A549 (cell line): Measurements from ENCODE around the gene TSR3.

Source experiments
- CEBPB ChIP-seq, 2 experiments: fragments of >200 bp in 1 of 2; sonication (Bioruptor Twin) in 1 of 2; formaldehyde crosslinking in 1 of 2; IDR thresholded peaks; 2 replicates each; pipeline ENCODE4 v1.6.1; 2012 to 2016
- CHD2 ChIP-seq: fragments of 150-350 bp; IDR thresholded peaks from 2 replicates; pipeline ENCODE4 v1.6.1; 2014; ENCODE audit warnings: low read length; ENCODE audit not compliant: partially characterized antibody
- CTCF ChIP-seq: fragments of >200 bp; sonication (Bioruptor Twin); formaldehyde crosslinking; IDR thresholded peaks from 3 replicates; pipeline ENCODE4 v1.5.1; 2016
- EP300 ChIP-seq, 2 experiments: fragments of >200 bp; sonication (Bioruptor Twin); formaldehyde crosslinking; IDR thresholded peaks; 2 replicates in 1 of 2; 3 replicates in 1 of 2; pipeline ENCODE4 v1.6.1; 2016 to 2017
- JUN ChIP-seq, 2 experiments: fragments of >200 bp; sonication (Bioruptor Twin); formaldehyde crosslinking; IDR thresholded peaks; 2 replicates in 1 of 2; 3 replicates in 1 of 2; pipeline ENCODE4 v1.6.1; 2016 to 2017
- KDM5A ChIP-seq: fragments of 200-600 bp; sonication (generic); IDR thresholded peaks from 2 replicates; pipeline ENCODE4 v1.6.1; 2016; ENCODE audit warnings: antibody characterized with exemption, mild to moderate bottlenecking
- MAX ChIP-seq: IDR thresholded peaks from 2 replicates; pipeline ENCODE4 v1.6.1; 2012
- MYC ChIP-seq: IDR thresholded peaks from 2 replicates; pipeline ENCODE4 v1.6.1; 2012; ENCODE audit warnings: mild to moderate bottlenecking, inconsistent platforms, low read length, improper control_type of control experiment, borderline replicate concordance
- POLR2A ChIP-seq: IDR thresholded peaks from 2 replicates; pipeline ENCODE4 v1.6.1; 2012; ENCODE audit warnings: mild to moderate bottlenecking, low read length
- RNF2 ChIP-seq: fragments of 200-600 bp; sonication (generic); IDR thresholded peaks from 2 replicates; pipeline ENCODE4 v1.6.1; 2016; ENCODE audit warnings: low read depth, mild to moderate bottlenecking, antibody characterized with exemption, moderate library complexity, borderline replicate concordance
- TF ChIP-seq, protein P1 (sequence below): fragments of 450-650 bp; IDR thresholded peaks from 2 replicates; pipeline ENCODE4 v1.6.1; 2014; ENCODE audit warnings: antibody characterized with exemption
- TF ChIP-seq, protein P2 (sequence below): fragments of 200-600 bp; sonication (generic); IDR thresholded peaks from 2 replicates; pipeline ENCODE4 v1.6.1; 2016; ENCODE audit warnings: antibody characterized with exemption, mild to moderate bottlenecking, moderate library complexity

- TF ChIP-seq JUN (IDR thresholded peaks at IDR 0.05) (no peak), EP300 (IDR thresholded peaks at IDR 0.05) (no peak), RNF2 (no peak), MAX (no peak), MYC (no peak), CEBPB (IDR thresholded peaks at IDR 0.05) (no peak), CTCF (no peak), CHD2 (no peak), KDM5A (no peak), POLR2A (no peak)
- TF ChIP-seq, protein P1, sequence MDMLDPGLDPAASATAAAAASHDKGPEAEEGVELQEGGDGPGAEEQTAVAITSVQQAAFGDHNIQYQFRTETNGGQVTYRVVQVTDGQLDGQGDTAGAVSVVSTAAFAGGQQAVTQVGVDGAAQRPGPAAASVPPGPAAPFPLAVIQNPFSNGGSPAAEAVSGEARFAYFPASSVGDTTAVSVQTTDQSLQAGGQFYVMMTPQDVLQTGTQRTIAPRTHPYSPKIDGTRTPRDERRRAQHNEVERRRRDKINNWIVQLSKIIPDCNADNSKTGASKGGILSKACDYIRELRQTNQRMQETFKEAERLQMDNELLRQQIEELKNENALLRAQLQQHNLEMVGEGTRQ = no peak
- TF ChIP-seq, protein P2, sequence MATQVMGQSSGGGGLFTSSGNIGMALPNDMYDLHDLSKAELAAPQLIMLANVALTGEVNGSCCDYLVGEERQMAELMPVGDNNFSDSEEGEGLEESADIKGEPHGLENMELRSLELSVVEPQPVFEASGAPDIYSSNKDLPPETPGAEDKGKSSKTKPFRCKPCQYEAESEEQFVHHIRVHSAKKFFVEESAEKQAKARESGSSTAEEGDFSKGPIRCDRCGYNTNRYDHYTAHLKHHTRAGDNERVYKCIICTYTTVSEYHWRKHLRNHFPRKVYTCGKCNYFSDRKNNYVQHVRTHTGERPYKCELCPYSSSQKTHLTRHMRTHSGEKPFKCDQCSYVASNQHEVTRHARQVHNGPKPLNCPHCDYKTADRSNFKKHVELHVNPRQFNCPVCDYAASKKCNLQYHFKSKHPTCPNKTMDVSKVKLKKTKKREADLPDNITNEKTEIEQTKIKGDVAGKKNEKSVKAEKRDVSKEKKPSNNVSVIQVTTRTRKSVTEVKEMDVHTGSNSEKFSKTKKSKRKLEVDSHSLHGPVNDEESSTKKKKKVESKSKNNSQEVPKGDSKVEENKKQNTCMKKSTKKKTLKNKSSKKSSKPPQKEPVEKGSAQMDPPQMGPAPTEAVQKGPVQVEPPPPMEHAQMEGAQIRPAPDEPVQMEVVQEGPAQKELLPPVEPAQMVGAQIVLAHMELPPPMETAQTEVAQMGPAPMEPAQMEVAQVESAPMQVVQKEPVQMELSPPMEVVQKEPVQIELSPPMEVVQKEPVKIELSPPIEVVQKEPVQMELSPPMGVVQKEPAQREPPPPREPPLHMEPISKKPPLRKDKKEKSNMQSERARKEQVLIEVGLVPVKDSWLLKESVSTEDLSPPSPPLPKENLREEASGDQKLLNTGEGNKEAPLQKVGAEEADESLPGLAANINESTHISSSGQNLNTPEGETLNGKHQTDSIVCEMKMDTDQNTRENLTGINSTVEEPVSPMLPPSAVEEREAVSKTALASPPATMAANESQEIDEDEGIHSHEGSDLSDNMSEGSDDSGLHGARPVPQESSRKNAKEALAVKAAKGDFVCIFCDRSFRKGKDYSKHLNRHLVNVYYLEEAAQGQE = no peak
These were observed 41.1 kb upstream of the TSR3 start for GRCh38 chr16:1392826-1393225.
